H7 (cell line): ENCODE data around the gene C16orf82. TPM values are rescaled to one million over a fixed set of nuclear protein-coding genes. Genes with fewer than 3 reads are reported as not detected.
"Not testable (repeated sequence)": the region's sequence is repeated elsewhere in the genome, so short reads cannot be mapped to it uniquely, and the experiment has no call there.

Source experiments
- DNase-seq: peaks from one replicate; pipeline ENCODE4 v3.0.0; 2012
- H3K27me3 ChIP-seq: 2 replicates; pipeline ENCODE4 v1.6.0; 2011; ENCODE audit warnings: mild to moderate bottlenecking, low read length; ENCODE audit not compliant: control insufficient read depth, insufficient read depth
- H3K36me3 ChIP-seq: replicated peaks from 2 replicates; pipeline ENCODE4 v1.5.1; 2011; ENCODE audit warnings: low read length; ENCODE audit not compliant: control insufficient read depth, insufficient read depth
- H3K4me3 ChIP-seq: 2 replicates; pipeline ENCODE4 v1.5.1; 2011; ENCODE audit warnings: low read depth, mild to moderate bottlenecking, control low read depth, low read length, moderate library complexity; ENCODE audit not compliant: insufficient read depth
- total RNA-seq: library from RNA; depleted of rRNA; stranded (reverse); fragments of >200 nt; shearing (Covaris generic); gene quantifications from 2 replicates; pipeline ENCODE4 v1.2.3, GENCODE V29; 2014

The C16orf82 gene
- total RNA-seq, 1 experiment from 2014 or later = not detected

GRCh38 chr16:27058299-27058698 lies 8.4 kb upstream of the C16orf82 start:
- Histone ChIP-seq H3K4me3 (no peak overlapping the region), H3K36me3 (no peaks in the 10 kb centered on the region), H3K27me3 (no peaks in the 10 kb centered on the region)
- no peak for DNase-seq

GRCh38 chr16:27070776-27071175 lies 4.0 kb downstream of the C16orf82 start:
- DNase-seq = no peak
- Histone ChIP-seq H3K4me3 (no peak overlapping the region), H3K27me3 (no peaks in the 10 kb centered on the region)

DNA sequence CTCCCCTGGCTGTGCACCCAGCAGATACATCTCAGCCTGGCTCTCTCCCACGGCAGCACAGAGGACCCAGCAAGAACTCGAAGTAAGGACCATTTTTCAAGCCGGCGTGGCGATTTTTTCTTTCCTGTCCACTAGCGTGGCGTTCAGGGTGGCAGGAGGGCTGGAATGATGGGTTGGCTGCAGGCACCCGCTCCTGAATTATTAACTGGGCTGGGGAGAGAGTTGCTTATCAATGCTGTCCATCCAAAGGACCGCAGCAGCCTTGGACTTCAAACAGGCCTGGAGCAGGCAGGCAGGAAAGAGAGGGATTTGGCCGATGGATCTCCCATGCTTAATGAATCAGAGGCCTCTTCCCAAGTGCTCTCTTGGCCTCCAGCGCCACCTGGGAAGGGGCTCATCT lies 7.0 kb downstream of the C16orf82 start:
- Histone ChIP-seq H3K27me3 (no peaks in the 10 kb centered on the region), H3K4me3 (no peak overlapping the region), H3K36me3 (no peaks in the 10 kb centered on the region)
- DNase-seq = no peak

More at GRCh38 chr16:27070776-27071175, 4.0 kb downstream of the C16orf82 start:
- no peaks in the 10 kb centered on the region for H3K36me3 ChIP-seq

- DNase-seq = peak; percentile 64
- H3K27me3 ChIP-seq = no peaks in the 10 kb centered on the region
- H3K4me3 ChIP-seq = no peak overlapping the region
- H3K36me3 ChIP-seq = no peaks in the 10 kb centered on the region
Measured at GRCh38 chr16:27080895-27081294, 14.2 kb downstream of the C16orf82 start.

- DNase-seq = peak; percentile 88
- H3K4me3 ChIP-seq = no peak overlapping the region; the same call in 1 of the 2 replicates
- no peaks in the 10 kb centered on the region for H3K27me3 ChIP-seq
- H3K36me3 ChIP-seq = no peaks in the 10 kb centered on the region
Measured at GRCh38 chr16:27083861-27084261, 17.1 kb downstream of the C16orf82 start.

GRCh38 chr16:27084307-27085028 lies 17.7 kb downstream of the C16orf82 start:
- H3K27me3 ChIP-seq = no peaks in the 10 kb centered on the region
- H3K36me3 ChIP-seq = no peaks in the 10 kb centered on the region
- no peak for DNase-seq
- no peak overlapping the region for H3K4me3 ChIP-seq

DNA sequence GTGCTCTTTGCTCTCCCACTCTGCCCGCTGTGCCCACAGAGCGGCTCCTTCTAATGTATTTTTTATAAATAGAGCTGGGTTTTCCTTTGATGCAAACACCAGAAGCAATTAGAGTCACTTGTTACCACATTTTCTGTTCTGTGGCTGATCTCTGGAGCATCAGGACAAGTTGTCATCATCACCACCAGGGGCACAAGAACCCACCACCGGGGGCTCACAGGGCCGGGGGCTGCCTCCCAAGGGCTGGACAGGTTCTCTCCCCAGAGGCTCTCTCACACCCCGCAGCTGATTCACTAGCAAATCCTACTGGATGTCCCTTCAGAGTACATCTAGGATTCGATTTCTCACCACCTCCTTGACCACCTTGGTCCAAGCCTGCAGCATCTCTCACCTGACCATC lies 18.5 kb downstream of the C16orf82 start:
- peak; percentile 64 for DNase-seq
- no peaks in the 10 kb centered on the region for H3K36me3 ChIP-seq
- no peak overlapping the region for H3K4me3 ChIP-seq
- no peaks in the 10 kb centered on the region for H3K27me3 ChIP-seq

DNA sequence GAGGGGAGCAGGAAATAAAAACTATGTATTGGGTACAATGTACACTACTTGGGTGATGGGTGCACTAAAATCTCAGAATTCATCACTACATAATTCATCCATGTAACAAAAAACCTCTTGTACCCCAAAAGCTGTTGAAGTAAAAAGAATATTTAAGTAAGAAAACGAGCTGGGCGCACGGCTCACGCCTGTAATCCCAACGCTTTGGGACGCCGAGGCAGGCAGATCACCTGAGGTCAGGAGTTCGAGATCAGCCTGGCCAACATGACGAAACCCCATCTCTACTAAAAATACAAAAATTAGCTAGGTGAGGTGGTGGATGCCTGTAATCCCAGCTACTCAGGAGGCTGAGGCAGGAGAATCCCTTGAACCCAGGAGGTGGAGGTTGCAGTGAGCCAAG lies 19.3 kb downstream of the C16orf82 start:
- not testable (repeated sequence) for DNase-seq, H3K36me3 ChIP-seq, H3K4me3 ChIP-seq, H3K27me3 ChIP-seq

GRCh38 chr16:27088216-27088615 lies 21.5 kb downstream of the C16orf82 start:
- DNase-seq = no peak
- no peaks in the 10 kb centered on the region for H3K36me3 ChIP-seq
- H3K27me3 ChIP-seq = no peaks in the 10 kb centered on the region
- H3K4me3 ChIP-seq = no peak overlapping the region

GRCh38 chr16:27096375-27096774 lies 29.6 kb downstream of the C16orf82 start:
- no peak for DNase-seq

GRCh38 chr16:27097800-27098230 lies 31.1 kb downstream of the C16orf82 start:
- no peaks in the 10 kb centered on the region for H3K27me3 ChIP-seq
- DNase-seq = no peak
- H3K36me3 ChIP-seq = no peaks in the 10 kb centered on the region

More at GRCh38 chr16:27096375-27096774, 29.6 kb downstream of the C16orf82 start:
- Histone ChIP-seq H3K36me3 (no peaks in the 10 kb centered on the region), H3K4me3 (no peak overlapping the region), H3K27me3 (no peaks in the 10 kb centered on the region)

DNA sequence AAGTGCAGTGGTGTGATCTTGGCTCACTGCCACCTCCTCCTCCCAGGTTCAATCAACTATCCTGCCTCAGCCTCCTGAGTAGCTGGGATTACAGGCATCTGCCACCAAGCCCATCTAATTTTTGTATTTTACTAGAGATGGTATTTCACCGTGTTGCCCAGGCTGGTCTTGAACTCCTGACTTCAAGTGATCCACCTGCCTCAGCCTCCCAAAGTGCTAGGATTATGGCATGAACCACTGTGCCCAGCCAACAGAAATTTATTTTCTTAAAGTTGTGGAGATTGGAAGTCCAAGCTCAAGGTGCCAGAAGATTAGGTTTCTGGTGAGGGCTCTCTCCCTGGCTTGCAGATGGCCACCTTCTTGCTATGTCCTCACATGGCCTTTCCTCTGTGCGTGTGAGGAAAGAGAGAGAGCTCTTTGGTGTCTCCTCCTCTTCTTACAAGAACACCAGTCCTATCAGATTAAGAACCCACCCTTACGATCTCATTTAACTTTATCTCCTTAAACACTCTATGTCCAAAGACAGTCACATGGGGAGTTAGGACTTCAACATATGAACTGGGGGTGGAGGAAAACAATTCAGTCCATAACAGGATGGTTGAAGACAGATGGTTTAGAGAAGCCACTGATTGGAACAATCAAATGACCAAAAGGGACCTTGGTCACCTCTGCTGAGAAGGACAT lies 31.8 kb downstream of the C16orf82 start:
- H3K27me3 ChIP-seq = no peaks in the 10 kb centered on the region
- no peaks in the 10 kb centered on the region for H3K36me3 ChIP-seq
- H3K4me3 ChIP-seq = no peak overlapping the region
- no peak for DNase-seq

More at GRCh38 chr16:27097800-27098230, 31.1 kb downstream of the C16orf82 start:
- no peak overlapping the region for H3K4me3 ChIP-seq

DNA sequence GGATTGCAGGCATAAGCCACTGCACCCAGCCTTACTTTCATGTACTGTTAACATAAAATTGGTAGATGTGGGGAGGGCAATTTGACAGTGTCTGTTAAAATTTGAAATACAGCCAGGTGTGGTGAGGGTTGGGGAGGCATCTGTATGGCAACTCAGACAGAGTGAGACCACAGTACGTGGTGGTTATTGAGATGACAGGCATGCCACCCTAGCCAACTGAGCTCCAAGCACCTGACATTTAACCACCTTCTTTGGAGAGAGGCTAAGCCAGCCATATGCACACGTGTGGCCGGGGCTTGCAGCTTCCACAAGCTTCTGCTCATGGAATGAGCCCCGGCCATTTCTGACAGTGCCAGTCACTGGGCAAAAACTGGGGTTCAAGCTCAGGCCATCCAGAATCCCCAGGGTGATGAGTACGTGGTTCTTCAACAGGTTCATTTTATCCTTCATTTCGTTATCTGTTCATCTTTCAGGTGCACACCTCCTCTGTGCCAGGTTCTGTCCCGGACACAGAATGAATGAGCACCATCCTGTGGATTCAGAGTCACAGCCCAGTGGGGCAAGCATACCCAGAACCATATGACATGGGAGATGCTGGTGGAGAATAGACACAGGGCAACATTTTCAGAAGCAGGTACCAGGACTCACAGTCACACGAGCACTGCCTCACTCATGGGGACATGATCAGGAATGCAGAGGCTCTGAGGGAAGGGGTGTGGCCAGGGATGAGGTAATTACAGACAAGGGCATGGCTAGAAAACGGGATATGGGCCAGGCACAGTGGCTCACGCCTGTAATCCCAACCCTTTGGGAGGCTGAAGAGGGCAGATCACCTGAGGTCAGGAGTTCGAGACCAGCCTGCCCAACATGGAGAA lies 36.2 kb downstream of the C16orf82 start:
- Histone ChIP-seq H3K36me3 (no peaks in the 10 kb centered on the region), H3K27me3 (no peaks in the 10 kb centered on the region), H3K4me3 (no peak overlapping the region)
- no peak for DNase-seq

- DNase-seq = no peak
- Histone ChIP-seq H3K27me3 (no peaks in the 10 kb centered on the region), H3K36me3 (no peaks in the 10 kb centered on the region)
Measured at GRCh38 chr16:27103954-27104353, 37.2 kb downstream of the C16orf82 start.

More at GRCh38 chr16:27103954-27104353, 37.2 kb downstream of the C16orf82 start:
- H3K4me3 ChIP-seq = no peak overlapping the region
